DMS114 treated with DMSO at 0.1 percent for 48 hours (cell line): ENCODE results near the gene ABCA4.

Source experiments
- DNase-seq: peaks from one replicate; lab custom pipeline; 2025; ENCODE audit not compliant: unreplicated experiment; lab: John Stamatoyannopoulos, UW

ABCA4 gene

DNA sequence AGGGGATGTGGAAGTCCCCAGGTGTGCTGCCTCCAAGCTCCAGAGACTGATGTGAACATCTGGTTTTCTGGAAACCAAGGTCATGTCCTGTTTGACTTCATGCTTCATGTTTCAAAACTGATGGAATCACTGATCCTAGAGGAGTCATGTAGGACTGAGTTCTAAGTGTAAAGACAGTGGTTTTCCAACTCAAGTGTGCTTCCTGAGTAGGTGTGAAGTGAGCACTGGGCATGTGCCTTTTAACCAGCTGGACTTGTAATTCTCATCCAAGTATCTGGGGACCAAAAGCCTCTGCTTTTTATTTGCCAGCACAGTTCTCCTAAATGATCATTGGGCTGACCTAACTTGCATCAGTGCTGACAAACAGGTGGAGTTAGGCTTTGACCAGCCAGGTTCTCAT, 36.9 kb downstream of the ABCA4 start:
- DNase-seq, result no peak

DNA sequence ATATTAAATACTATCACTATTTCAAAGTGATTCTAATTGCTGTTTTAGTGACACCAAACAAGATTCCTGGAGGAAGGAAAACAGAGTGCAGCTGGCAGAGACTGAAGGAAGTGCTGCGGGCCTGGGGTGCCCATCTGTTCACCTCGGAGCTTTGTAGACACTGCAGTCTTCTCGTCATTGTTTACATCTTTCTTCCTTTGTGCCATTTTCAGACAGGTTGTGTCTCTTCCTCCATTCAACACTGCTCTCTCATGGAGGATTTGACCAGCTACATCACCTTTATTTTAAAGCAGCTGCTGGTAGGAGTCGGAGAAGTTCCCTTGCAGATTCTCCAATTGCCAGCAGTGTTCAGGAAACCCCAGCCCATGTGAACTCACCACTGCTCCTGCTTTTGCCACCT, 37.3 kb downstream of the ABCA4 start:
- DNase-seq, result no peak

DNA sequence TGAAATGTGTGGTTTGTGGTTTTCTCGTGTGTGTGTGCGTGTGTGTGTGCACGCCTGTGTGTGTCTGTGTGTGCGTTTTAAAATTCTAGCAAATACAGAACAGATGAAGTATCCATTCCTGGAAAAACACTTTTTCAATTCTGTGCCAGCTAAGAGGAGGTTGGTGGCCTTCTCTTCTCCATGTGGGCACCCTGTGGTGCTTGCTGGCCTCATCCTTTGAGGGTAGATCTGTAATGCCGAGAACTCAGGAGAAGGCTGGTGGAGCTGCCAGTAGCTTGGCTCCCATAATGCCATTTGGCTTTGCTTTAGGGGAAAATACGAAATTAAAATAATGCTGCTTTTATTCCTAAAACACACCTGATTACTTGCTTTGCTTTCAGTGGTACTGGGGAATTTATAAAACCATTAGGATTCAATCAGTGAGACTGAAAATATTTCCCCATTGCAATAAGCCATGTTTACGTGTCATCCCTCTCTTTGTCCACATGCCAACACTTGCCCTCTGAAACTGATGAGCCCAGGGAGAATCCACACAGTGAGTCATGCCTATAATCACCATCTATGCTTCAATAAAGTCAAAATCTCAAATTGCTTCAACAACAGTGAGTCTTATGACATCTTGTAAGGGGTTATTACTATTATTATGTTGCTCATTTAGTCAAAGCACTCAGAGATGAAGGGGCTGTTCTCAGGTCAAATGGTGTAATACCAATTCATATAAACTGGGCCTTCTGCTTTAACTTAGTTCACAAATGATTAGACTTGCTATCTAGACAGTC, 39.2 kb downstream of the ABCA4 start:
- DNase-seq, result no peak

DNA sequence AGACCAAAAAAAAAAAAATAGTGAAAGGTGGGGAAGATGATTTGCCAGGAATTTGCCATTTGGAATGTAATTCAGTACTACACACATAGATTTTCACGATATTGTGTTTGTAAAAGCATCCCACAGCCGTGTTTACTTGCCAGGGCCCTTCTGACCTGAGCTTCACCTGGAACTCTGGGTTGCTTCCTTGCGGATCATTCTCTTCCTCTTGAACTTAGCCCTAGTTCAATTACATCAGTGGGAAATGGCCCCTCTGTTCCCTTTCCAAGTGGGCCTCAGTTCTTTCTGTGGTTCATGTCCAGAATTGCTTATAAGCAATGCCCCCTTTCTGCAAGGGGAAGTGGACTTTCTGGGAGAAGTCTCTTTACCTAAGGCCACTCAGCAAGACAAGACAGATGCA, 41.0 kb downstream of the ABCA4 start:
- DNase-seq, result no peak

DNA sequence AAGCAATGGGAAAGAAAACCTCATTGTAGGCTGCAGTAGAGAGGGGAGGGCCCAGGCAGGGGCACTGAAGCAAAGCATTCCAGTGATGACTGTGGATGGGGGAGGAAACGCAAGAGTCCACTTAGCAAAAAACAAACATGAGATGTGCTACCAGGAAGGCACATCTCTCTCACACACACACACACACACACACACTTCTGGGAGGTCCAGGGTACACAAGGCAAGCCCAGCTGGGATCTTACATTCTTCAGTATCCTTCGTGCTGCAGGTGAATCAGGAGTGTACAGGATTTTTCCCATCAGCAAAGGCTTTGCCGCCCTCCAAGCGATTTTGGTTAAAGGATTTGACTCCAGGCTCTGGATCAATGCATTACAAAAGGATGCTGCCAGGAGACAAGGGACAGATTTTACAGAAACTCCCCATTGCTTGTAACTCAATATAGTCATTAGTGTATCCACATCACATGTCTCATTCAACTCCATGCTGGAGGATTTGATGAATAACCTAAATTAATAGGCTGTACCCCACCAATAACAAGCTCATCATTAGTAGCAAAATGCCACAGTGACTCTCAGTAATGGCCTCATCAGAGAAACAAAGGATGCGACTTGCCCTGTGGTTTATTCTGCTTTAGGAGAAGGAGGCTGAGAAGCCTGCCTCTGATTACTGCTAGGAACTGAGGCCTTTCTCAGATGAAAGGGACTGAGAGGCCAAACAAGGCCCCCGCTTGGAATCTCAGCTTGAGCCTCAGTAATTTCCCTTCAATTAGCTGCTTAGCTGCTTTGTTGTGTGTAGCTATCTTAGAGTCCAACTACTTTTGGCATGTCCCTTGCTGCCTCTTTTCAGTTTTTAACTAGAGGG, 41.6 kb downstream of the ABCA4 start:
- DNase-seq, result no peak

DNA sequence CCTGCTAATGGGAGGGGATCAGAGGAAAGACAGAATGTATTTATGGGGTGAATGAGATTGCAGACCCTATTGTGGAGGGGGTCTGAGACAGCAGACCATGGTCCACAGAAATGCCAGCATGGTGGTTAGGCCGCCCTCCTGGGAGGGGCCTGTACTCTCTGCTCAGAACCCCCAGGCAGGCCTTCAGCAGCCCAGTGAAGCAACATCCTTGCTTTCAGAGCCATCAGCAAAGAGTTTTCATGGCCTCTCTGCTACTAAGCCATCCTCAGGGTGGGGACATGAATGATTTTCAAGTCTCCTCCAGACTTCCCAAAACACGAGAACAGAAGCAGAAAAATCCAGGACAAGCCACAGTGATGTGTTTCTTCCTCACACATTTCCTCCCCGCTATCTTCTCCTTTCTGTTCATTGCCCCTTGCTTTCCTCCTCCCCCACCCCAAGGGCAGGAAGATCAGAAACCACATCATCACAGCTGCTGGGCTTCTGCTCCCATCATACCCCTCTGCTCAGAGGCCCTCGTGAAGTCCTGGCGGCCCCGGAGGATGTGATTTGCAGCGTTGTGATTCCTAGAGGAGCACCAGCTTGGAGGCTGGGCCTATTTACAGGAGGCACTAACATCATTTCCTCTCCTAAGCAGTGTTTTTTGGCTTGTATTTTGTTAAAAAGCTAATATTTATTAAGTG, 48.0 kb downstream of the ABCA4 start:
- DNase-seq, result no peak

DNA sequence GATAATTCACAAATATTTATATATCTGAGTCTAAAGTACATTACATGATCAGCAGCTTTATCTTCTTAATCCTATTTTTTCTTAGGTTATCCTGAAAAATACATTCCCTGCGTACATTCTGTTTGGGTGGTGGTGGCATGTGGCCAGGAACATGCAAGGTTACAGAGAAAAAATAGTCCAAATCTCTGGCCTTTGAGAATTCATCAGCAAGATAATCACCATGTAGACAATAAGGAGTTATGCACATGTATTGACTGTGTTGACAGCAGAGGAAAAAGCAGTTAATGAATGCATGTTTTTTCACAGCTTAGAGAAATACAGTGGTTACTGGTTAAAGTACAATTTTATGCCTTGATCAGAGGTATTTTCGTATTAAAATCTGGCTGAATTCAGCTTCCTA, 49.0 kb downstream of the ABCA4 start:
- DNase-seq, result no peak

DNA sequence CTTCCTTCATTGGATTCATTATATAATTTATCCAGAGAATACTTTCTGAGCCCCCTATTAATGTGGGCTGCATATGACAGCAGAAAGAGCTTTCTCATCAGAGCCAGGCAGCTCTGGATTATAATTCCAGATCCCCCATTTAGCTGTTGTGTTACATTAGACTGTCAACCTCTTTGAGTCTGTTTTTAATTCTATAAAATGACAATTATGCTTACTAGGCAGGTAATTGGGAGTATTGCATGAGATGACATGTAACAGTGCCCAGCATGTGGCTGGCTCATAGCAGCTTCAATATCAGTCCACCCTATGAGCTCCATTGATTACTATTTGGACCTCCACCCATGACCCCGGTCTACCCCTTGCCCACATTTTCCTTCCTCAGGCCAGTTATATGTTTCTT, 49.6 kb downstream of the ABCA4 start:
- DNase-seq, result no peak

DNA sequence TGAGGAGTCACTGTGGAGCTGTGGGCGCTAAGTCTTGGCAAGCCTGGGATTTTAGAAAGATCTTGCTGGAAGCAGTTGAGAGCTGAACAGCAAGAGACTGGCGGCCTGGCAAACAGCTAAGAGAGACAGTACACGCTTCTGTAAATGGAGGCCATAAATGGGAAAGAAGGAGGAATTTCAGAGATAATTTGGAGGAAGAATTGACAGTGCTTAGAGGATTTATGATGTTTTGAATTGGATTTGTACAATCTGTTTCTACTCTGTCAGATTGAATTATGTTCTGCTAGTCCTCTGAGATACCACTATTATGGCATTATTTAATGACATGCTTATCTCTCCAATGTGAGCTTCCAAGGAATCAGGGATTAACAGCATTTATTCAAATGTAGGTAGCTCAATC, 50.1 kb downstream of the ABCA4 start:
- DNase-seq, result no peak

DNA sequence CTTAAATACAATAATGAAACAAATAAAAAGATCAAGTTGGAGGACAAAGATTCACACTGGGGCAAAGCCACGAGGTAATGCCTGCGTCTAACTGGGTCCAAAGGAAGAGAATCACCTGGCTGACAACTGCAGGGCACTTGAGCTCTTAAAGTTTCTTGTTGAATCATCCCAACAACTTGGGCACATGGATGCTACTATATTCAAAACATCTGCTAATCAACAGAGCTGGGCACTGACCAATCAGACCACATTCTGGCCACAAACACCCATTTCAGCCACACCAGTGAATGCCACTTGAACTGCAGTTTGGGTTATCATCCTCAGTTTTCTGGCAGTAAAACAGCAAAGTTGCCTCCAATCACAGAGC, 51.0 kb downstream of the ABCA4 start:
- DNase-seq, result no peak

DNA sequence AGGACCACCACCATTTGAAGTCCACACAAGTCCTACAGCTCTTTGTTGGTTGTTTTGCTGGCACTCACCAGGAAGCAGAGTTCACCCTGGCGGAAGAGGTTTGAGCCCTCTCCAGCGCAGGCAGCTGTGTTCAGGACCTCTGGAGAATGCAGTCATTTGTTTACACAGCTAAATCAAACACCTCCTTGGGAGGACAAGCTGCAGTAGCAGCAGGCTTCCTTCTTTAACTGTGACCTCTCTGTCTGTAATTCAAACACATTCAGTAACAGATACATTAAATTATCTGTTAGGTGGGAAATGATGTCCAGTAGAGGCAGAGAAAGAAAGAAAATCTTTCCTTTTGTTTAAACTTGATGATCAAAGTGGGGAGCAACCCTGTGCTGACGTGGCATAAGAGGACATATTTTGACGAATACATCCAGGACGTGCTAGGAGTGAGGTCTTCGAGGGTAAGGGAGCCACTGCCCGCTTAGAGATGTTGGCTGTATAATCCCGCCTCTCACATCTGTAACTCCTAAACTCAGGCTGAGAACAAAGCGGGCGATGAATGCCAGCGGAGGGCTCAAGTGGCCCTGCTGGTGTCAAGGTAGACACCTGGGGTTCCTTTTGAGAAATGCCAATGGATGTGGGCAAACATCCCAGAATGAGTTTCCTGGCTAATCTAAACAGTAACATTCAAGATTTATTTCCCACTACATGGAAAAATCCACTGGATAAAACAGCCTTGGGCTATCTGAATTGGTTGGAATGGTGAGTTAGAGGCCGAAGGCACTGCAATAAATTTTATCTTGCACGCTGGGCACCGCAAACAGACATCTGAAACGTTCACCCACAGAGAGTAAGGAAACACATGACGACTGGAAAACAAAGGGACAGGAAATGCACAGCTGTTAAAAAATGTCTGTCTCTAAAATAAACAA, 51.7 kb downstream of the ABCA4 start:
- no peak for DNase-seq

DNA sequence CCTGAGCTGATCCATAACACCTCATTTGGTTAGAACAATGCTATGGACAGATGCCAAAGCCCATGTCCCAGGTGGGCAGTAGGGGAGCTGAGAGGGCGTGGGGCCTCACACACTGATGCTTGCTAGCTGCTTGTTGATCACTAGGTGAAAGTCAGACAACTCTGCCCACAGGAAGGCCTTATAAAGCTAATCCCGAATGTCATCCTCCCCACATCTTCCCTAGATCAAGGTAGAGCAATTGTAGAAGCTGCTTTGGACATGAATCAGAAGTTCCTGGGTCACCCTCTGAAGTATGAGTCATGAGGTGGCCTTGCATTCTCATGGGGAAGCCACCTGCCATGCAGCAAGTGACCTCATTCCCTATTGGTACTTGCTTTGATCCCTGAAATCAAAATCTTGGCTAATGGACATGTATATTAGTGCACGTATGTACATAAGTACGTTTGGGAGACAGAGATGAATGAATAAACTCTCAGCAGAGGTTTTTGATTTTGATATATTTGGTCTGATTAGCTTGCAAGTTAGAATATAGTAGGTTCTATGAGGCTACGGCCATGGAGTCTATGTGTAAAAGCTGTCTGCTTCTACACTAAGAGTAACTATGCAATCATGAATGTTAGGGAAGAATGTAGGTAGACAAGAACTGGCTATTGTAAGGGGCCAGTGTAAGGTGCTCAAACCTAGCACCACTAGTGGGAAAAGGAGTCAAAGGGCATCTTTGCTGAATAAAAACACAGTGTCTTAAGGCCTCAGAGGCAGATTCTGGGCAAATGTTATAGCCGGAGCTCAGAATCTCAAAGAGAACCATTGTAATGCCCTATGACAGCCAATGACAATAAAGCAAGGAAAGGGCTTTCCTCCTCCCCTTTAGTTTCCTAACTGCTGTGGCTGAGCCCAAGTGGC, 52.6 kb downstream of the ABCA4 start:
- DNase-seq, result no peak

DNA sequence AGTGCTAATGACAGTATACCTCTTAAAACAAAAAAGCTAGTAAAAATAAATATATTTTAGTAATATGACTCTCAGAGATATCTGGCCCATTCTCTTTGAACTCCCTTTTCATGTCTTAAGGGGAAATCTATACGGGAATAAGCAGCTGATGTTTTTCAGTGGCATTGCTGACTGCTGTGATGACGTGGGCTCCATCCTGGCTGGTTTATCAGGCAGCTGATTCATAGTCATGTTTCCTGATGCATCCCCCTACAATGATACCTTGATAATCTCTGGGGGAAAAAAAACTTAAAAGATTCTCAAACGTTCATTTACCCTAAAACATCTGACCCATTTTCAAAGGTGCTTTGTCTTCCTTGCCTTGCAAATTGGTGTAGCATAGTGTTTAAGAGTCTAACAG, 53.8 kb downstream of the ABCA4 start:
- no peak for DNase-seq

DNA sequence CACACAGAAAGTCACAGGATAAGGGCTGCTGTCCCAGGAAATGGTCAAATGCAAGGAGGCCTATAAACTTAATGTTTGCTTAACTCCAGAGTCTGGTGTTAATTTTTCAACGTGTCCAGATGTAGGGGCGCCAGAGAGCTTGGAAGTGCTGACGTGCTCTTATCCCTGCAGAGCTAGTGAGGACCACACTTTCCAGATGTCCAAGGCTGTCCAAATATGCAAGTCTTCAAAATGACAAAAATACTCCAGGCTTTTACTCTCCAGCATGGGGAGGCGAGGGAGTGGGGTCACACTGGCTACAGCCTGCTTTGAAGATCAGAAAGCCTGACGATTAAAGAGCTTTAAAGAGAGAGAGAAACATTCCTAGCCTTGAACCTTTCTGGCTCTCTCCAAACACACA, 57.6 kb downstream of the ABCA4 start:
- DNase-seq, result peak; percentile 17

DNA sequence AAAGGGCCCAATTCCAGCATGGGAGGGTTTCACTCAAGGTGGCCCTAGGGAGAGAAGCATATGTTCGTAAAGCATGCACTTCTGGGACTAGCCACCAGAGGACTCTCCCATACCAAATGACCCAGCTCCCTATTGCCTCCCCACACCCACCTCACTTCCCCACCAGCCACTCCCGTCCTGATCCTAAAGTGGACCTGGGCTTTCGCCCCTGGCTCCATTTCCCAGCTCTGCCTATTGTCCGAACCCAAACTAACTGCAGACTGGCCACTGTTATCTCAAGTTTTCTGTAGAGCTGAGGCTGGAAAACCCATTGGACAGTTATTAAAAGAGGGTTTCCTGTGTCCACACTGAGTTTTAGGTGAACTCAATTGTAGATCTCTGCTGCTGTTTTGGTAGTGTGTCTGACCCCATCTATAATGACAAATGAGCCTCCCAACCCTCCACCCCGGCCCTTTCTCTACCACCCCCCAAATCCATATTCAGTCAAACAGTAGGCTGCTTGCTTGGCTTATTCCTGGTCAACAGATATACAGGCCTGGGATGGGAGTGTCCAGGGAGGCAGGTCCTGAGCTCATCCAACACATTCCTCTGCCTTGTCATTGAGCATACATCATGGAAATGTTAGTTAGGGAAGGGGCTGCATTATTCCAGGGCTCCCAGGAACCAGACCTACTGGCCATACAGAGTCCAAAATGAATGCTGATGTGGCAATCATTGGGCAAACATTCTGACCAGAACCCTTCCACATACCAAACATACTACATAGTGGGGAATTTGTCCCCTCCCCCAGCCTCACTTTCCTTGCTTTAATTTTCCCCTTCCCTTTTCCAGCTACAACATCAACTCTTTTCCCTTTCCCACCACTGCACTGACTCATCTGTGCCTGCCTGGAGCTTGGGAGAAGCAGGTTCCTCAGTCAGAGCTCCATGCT, 59.2 kb downstream of the ABCA4 start:
- DNase-seq, result peak; percentile 59

DNA sequence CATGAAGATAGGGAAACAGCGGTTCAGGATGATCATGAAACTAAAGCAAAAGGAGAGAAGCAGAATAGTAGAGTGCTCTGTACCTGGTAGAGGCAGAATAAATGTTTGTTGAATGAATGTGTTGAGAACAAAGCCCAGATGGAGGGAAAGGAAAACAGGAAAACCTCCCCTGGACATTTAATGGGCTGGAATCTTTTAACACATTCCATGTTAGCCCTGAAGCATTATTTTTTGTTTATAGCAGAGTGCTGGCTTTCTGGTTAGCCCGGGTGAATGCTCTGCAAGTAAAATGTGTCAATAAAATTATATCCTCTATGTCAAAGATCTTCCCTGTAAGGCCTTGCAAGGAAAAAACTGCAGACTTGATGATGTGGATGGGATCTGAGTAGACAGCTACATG, 60.2 kb downstream of the ABCA4 start:
- no peak for DNase-seq

DNA sequence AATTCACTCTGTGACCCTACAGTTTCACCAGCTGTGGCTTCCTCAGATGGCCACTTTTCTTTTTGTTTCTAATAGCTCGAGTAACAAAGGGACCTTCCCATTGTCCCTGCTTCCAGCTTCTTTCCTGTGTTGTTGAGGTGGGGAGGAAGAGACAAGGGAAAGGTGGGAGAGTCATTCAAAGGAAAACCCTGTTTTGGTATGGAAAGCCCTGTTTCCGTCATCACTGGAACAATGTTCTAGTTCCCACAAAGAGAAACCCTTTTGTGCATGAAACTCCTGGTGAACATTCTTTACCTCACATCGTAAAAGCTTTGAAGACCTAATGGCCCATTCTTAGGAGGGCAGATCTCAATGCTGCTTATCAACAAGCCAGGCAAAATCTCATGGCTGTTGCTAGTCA, 62.2 kb downstream of the ABCA4 start:
- no peak for DNase-seq

DNA sequence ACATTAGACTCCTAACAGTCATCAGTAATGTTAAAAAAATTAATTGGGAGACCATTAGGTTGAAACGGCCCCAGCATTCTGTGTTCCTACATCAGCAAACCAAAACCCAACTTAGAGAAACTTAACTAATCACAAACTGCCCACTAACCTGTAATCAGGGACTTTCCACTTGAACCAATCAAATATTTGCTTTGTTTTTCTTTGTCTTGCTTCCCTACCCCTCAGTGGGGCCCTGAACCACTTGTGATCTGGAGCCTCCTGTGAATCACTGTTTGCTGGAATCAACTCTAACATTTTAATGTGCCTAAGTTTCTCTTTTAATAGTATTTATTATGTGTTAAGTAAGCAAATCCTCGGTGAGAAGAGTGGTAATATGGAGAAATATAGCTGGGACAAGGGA, 64.0 kb downstream of the ABCA4 start:
- no peak for DNase-seq

DNA sequence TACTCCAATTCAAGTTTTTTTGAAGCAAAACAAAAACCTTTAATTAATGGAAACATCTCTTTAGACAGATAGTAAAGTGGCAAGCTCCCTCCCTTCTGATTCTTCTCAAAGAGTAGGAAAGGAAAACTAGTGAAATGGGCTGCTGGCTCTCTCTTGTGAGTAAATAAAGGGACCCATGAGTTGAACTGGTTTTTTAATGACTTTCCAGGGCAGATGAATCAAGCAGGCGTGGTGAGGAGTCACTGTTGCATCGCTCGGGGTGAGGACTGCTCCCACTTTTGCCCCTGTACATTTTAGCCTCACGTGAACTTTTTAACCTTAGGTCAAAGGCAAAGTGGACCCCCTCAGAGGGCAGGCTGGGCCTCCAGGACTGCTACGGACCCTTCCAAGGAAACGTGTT, 64.8 kb downstream of the ABCA4 start:
- DNase-seq, result no peak
